ENCODE results near the gene CORO2A.
A peak's percentile ranks its signal among the peaks of the same experiment; 100 is the strongest.
"Not testable (repeated sequence)": the region's sequence is repeated elsewhere in the genome, so short reads cannot be mapped to it uniquely, and the experiment has no call there.

CORO2A gene

DNA sequence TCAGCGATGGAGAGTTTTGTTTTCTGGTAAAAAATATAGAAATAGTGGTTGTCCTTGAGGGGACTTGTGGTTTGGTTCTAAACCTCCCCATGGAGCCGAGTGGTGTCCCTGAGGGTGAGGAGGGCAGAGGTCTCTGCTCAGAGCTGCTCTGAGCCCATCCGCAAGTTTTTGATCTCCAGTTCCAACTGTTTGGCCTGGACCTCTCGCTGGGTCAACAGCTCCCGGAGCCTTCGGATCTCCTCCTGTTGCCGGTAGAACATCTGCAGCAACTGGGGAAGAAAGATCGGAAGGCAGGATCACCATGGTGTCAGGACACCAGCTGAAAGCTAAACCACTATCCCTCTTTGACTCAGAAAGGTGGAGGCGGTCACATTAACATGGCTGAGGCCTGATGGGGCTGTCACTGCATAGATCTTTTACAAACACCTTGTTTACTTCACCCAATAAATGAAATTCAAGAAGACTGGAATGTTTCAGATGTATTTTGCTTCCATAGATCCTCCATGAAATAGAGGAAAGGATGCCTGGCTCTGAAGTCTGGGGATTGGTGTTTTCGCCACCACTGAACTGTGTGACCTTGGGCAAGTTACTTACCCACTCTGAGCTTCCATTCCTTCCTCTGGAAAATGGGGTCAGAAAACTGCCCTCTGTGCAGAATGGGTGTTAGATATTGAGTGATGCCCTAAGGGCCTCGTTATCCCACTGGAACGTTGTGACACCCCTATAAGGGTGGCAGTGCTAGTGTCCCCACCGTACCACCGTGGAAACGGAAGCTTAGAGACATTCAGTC, 67.6 kb downstream of the CORO2A start:
- no peak overlapping the region for H3K4me3 ChIP-seq (ENCODE audit: low read depth, low read length)
- TF ChIP-seq CTCF (IDR thresholded peaks at IDR 0.05; ENCODE audit: control insufficient read depth, extremely low read depth, insufficient read depth) = no peak
- DNase-seq (ENCODE audit: low read depth) = no peak

GRCh38 chr9:98124091-98124490, 68.3 kb downstream of the CORO2A start:
- DNase-seq (ENCODE audit: low read depth); H3K4me3 ChIP-seq (ENCODE audit: low read depth, low read length): not testable (repeated sequence)

- no peak overlapping the region for H3K4me3 ChIP-seq (ENCODE audit: low read depth, low read length)
These were observed 71.4 kb downstream of the CORO2A start for GRCh38 chr9:98121058-98121457.

DNA sequence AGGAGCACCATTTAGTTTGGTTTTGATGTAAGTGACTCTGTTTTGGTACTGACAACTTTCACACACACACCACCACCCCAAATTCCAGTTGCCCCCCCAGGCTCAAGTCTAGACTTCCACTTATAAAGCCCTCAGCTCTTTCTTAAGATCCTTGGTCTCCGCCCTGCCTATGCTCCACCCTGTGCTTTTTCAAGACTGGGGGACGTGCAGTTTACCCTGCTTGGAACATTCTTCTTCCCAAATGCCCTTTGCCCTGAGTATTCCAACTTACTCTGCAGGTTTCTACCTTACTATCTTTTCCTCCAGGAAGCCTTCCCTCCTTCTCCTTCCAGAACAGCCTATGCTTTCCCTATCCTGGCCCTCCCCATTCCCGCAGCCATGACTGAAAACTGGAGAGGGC, 72.0 kb downstream of the CORO2A start:
- no peak overlapping the region for H3K4me3 ChIP-seq (ENCODE audit: low read depth, low read length)
- TF ChIP-seq CTCF (IDR thresholded peaks at IDR 0.05; ENCODE audit: control insufficient read depth, extremely low read depth, insufficient read depth) = no peak
- no peak for DNase-seq (ENCODE audit: low read depth)

More at GRCh38 chr9:98121058-98121457, 71.4 kb downstream of the CORO2A start:
- TF ChIP-seq CTCF (IDR thresholded peaks at IDR 0.05; ENCODE audit: control insufficient read depth, extremely low read depth, insufficient read depth) = peak; percentile 71
- DNase-seq (ENCODE audit: low read depth) = peak; percentile 99

- no peak for DNase-seq (ENCODE audit: low read depth)
- TF ChIP-seq CTCF (IDR thresholded peaks at IDR 0.05; ENCODE audit: control insufficient read depth, extremely low read depth, insufficient read depth) = peak; percentile 13; the same call in 1 of the 2 replicates
These were observed 73.5 kb downstream of the CORO2A start, which contains the start of gene TRIM14 for GRCh38 chr9:98118640-98119601. TSS of gene TRIM14 (minus strand) at chr9:98119222. CDS start at chr9:98119188, 34 bp downstream.

DNA sequence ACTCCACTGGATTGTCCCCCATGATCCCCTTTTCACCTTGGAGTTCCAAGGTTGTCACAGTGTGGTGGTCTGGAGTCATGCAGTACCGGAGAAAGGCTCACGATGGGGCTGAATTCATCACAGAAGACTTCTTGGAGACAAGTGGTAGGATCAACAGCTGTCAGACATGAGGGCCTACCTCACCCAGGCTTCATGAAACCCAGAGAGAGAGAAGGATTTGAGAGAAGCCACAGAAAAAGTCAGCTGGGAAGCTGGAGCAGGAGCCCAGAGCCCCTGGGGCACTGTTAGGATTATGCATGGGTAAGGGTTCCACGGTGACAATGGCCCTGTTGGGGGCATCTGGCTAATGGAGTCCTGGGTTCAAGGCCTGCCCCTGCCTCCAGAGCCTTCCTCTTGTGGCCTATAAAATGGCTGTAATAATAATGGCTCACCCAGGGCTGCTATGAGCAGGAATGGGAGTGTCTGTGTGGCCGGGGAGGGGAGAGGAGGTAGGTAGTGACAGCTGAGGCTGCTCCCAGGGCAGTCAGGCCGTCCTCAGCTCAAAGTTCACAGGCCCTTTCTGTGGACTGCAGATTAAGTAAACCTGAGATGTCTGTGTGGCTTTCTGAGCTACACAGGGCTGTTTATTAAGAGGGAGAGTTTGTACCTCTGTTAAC, 74.3 kb downstream of the CORO2A start:
- peak overlapping the region; percentile 55 for H3K4me3 ChIP-seq (ENCODE audit: low read depth, low read length)
- 0 out of 2 replicates have a peak, but pooled peaks have one; percentile 3 for TF ChIP-seq CTCF (IDR thresholded peaks at IDR 0.05; ENCODE audit: control insufficient read depth, extremely low read depth, insufficient read depth)
- no peak for DNase-seq (ENCODE audit: low read depth)

More at GRCh38 chr9:98118640-98119601, 73.5 kb downstream of the CORO2A start, which contains the start of gene TRIM14:
- peak within 1 kb of the TSS; percentile 55 for H3K4me3 ChIP-seq (ENCODE audit: low read depth, low read length)

- H3K4me3 ChIP-seq (ENCODE audit: low read depth, low read length); DNase-seq (ENCODE audit: low read depth): not testable (repeated sequence)
These were observed 75.3 kb downstream of the CORO2A start for GRCh38 chr9:98117097-98117496.
